Neutrophil (primary cell): ENCODE data around the gene ZBED4.

Experiments used
- H3K27ac ChIP-seq: fragments of 200-600 bp; sonication (generic); 2 replicates; pipeline ENCODE4 v1.5.1; 2016; ENCODE audit warnings: mild to moderate bottlenecking, moderate library complexity
- H3K27me3 ChIP-seq: fragments of 200-600 bp; sonication (generic); 2 replicates; pipeline ENCODE4 v1.6.0; 2016; ENCODE audit warnings: mild to moderate bottlenecking
- H3K36me3 ChIP-seq: fragments of 200-600 bp; sonication (generic); 2 replicates; pipeline ENCODE4 v1.5.1; 2017
- H3K4me1 ChIP-seq, 2 experiments: fragments of 200-600 bp in 1 of 2; sonication (generic) in 1 of 2; 1 replicate in 1 of 2; 2 replicates in 1 of 2; pipeline versions ENCODE4 v1.5.1 to v1.6.1; 2013 to 2016; ENCODE audit warnings: low read depth in 1 of 2, low read length in 1 of 2, mild to moderate bottlenecking in 1 of 2, moderate library complexity in 1 of 2; ENCODE audit not compliant: control insufficient read depth in 1 of 2, insufficient read depth in 1 of 2
- H3K4me3 ChIP-seq, 2 experiments: fragments of 200-600 bp in 1 of 2; sonication (generic) in 1 of 2; 1 replicate in 1 of 2; 2 replicates in 1 of 2; pipeline ENCODE4 v1.5.1; 2013 to 2016; ENCODE audit warnings: low read depth in 1 of 2, low read length in 1 of 2, mild to moderate bottlenecking in 1 of 2, moderate library complexity in 1 of 2
- H3K9me3 ChIP-seq: fragments of 200-600 bp; sonication (generic); 2 replicates; pipeline ENCODE4 v1.5.1; 2016
- TF ChIP-seq, protein P1 (sequence below): fragments of 200-600 bp; sonication (generic); IDR thresholded peaks from 2 replicates; pipeline ENCODE4 v1.5.1; 2016; ENCODE audit warnings: antibody characterized with exemption

Gene ZBED4

GRCh38 chr22:49929211-49929979 lies 75.8 kb downstream of the ZBED4 start:
- H3K27ac ChIP-seq, result peak overlapping the region; percentile 90
- H3K36me3 ChIP-seq, result no peaks in the 10 kb centered on the region
- H3K27me3 ChIP-seq, result peaks cover 11% of the 10 kb centered on the region
- no peaks in the 10 kb centered on the region for H3K9me3 ChIP-seq
- peak overlapping the region; percentile 4 to 41 for H3K4me3 ChIP-seq
- TF ChIP-seq, protein P1, sequence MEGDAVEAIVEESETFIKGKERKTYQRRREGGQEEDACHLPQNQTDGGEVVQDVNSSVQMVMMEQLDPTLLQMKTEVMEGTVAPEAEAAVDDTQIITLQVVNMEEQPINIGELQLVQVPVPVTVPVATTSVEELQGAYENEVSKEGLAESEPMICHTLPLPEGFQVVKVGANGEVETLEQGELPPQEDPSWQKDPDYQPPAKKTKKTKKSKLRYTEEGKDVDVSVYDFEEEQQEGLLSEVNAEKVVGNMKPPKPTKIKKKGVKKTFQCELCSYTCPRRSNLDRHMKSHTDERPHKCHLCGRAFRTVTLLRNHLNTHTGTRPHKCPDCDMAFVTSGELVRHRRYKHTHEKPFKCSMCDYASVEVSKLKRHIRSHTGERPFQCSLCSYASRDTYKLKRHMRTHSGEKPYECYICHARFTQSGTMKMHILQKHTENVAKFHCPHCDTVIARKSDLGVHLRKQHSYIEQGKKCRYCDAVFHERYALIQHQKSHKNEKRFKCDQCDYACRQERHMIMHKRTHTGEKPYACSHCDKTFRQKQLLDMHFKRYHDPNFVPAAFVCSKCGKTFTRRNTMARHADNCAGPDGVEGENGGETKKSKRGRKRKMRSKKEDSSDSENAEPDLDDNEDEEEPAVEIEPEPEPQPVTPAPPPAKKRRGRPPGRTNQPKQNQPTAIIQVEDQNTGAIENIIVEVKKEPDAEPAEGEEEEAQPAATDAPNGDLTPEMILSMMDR, result peak; percentile 94
- peaks cover 60 to 63% of the 10 kb centered on the region in 2 experiments for H3K4me1 ChIP-seq

DNA sequence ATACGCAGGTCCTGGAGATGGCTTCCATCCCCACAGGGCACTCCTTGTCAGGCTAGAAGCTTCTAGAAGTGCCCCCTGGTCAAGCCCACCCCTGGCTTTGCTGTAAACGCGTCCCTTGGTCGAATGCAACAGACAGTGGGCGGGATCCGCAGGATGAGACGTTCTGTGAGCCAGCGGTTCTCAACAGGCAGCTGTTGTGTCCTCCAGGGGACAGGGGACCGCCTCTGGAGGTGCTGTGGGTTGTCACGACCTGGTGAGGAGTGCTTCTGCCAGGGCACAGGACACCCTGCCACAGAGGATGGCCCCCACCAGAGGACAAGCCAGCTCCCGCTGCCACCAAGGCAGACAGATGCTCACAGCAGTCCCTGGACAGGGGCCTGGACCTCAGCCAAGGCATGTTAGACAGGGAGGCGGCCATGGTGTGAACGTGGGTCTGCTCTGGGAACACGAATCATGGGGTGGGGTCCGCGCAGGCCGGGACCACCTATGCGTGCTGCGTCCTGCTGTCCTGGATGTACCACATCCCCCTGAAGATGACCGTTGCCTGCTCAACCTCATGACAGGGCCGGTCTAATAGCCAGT lies 76.4 kb downstream of the ZBED4 start:
- peak overlapping the region; percentile 90 for H3K27ac ChIP-seq

GRCh38 chr22:49930596-49931412 lies 77.2 kb downstream of the ZBED4 start:
- Histone ChIP-seq H3K27me3 (peaks cover 11% of the 10 kb centered on the region), H3K4me1 (peaks cover 54 to 61% of the 10 kb centered on the region in 2 experiments), H3K36me3 (no peaks in the 10 kb centered on the region), H3K27ac (peak overlapping the region; percentile 90), H3K9me3 (no peaks in the 10 kb centered on the region), H3K4me3 (peak overlapping the region; percentile 29 to 42)
- TF ChIP-seq, protein P1, result peak; percentile 78

More for the DNA sequence above, 76.4 kb downstream of the ZBED4 start:
- Histone ChIP-seq H3K4me1 (peaks cover 61 to 67% of the 10 kb centered on the region in 2 experiments), H3K36me3 (no peaks in the 10 kb centered on the region), H3K9me3 (no peaks in the 10 kb centered on the region), H3K4me3 (peak overlapping the region; percentile 4 to 41), H3K27me3 (peaks cover 11% of the 10 kb centered on the region)
- TF ChIP-seq, protein P1, result no peak

- H3K4me3 ChIP-seq, result peak overlapping the region; percentile 76 to 96
- no peaks in the 10 kb centered on the region for H3K9me3 ChIP-seq
- H3K27me3 ChIP-seq, result peaks cover 16% of the 10 kb centered on the region
- H3K4me1 ChIP-seq, result peaks cover 62 to 67% of the 10 kb centered on the region in 2 experiments
- TF ChIP-seq, protein P1, result no peak
- no peaks in the 10 kb centered on the region for H3K36me3 ChIP-seq
- peak overlapping the region; percentile 98 for H3K27ac ChIP-seq
Observed at GRCh38 chr22:49933236-49934159, 79.9 kb downstream of the ZBED4 start.
